Muscle layer of duodenum (tissue), 2 donors: Measurements from ENCODE around the gene DNAJC17.

ENCODE experiments used
- H3K27ac ChIP-seq: one replicate; pipeline ENCODE4 v1.7.0; 2013; ENCODE audit warnings: mild to moderate bottlenecking, low read length
- H3K27me3 ChIP-seq: one replicate; pipeline ENCODE4 v1.7.0; 2013; ENCODE audit warnings: low read depth, mild to moderate bottlenecking, control low read depth, low read length
- H3K36me3 ChIP-seq, 2 donors: one replicate each; pipeline ENCODE4 v1.7.0; 2013; ENCODE audit warnings: low read length in 2 of 2, control low read depth in 1 of 2, mild to moderate bottlenecking in 1 of 2; ENCODE audit not compliant: insufficient read depth in 2 of 2, control insufficient read depth in 1 of 2
- H3K4me1 ChIP-seq, 2 donors: one replicate each; pipeline ENCODE4 v1.7.0; 2013; ENCODE audit warnings: low read length in 2 of 2, mild to moderate bottlenecking in 2 of 2, control low read depth in 1 of 2, moderate library complexity in 1 of 2; ENCODE audit not compliant: insufficient read depth in 2 of 2, control insufficient read depth in 1 of 2
- H3K4me3 ChIP-seq, 2 donors: one replicate each; pipeline ENCODE4 v1.7.0; 2013; ENCODE audit warnings: low read length in 2 of 2, low read depth in 1 of 2, mild to moderate bottlenecking in 1 of 2
- H3K9me3 ChIP-seq, 2 donors: one replicate each; pipeline ENCODE4 v1.7.0; 2013; ENCODE audit warnings: low read length in 2 of 2, control low read depth in 1 of 2, mild to moderate bottlenecking in 1 of 2; ENCODE audit not compliant: control insufficient read depth in 1 of 2
- donor health status: healthy.

The DNAJC17 gene

GRCh38 chr15:40722354-40722753, 84.9 kb downstream of the DNAJC17 start:
- Histone ChIP-seq H3K9me3 (no peaks in the 10 kb centered on the region), H3K27me3 (no peaks in the 10 kb centered on the region), H3K27ac (no peak overlapping the region), H3K4me1 (no peaks in the 10 kb centered on the region), H3K4me3 (no peak overlapping the region), H3K36me3 (no peaks in the 10 kb centered on the region)

GRCh38 chr15:40721701-40722100, 85.6 kb downstream of the DNAJC17 start:
- H3K4me3 ChIP-seq: no peak overlapping the region

GRCh38 chr15:40716165-40716564, 91.1 kb downstream of the DNAJC17 start:
- Histone ChIP-seq H3K27ac (no peak overlapping the region), H3K4me3 (no peak overlapping the region), H3K9me3 (no peaks in the 10 kb centered on the region), H3K36me3 (no peaks in the 10 kb centered on the region), H3K4me1 (no peaks in the 10 kb centered on the region), H3K27me3 (no peaks in the 10 kb centered on the region)

More at GRCh38 chr15:40721701-40722100, 85.6 kb downstream of the DNAJC17 start:
- no peaks in the 10 kb centered on the region for H3K9me3 ChIP-seq
- no peaks in the 10 kb centered on the region for H3K4me1 ChIP-seq
- H3K27me3 ChIP-seq: no peaks in the 10 kb centered on the region
- H3K36me3 ChIP-seq: no peaks in the 10 kb centered on the region
- H3K27ac ChIP-seq: no peak overlapping the region
